Loucy (cell line): ENCODE data around the gene GJA3.

ENCODE experiments used
- H2AFZ ChIP-seq: fragments of 200-600 bp; sonication (generic); 2 replicates; pipeline ENCODE4 v1.6.0; 2016; ENCODE audit warnings: antibody characterized with exemption, mild to moderate bottlenecking, low read length, moderate library complexity
- H3F3A ChIP-seq: fragments of 200-600 bp; 2 replicates; pipeline ENCODE4 v1.6.0; 2016; ENCODE audit warnings: antibody characterized with exemption, low read depth, mild to moderate bottlenecking
- H3K27me3 ChIP-seq: fragments of 200-600 bp; sonication (generic); 2 replicates; pipeline ENCODE4 v1.6.1; 2014; ENCODE audit warnings: low read length, mild to moderate bottlenecking; ENCODE audit not compliant: insufficient read depth, poor library complexity, severe bottlenecking
- H3K36me3 ChIP-seq: fragments of 200-600 bp; sonication (generic); 2 replicates; pipeline ENCODE4 v1.6.1; 2016; ENCODE audit warnings: low read length; ENCODE audit not compliant: insufficient read depth
- H3K4me1 ChIP-seq: fragments of 200-600 bp; sonication (generic); 2 replicates; pipeline ENCODE4 v1.5.1; 2014; ENCODE audit warnings: low read length, mild to moderate bottlenecking; ENCODE audit not compliant: insufficient read depth, poor library complexity, severe bottlenecking
- H3K4me2 ChIP-seq: fragments of 200-600 bp; sonication (generic); 2 replicates; pipeline ENCODE4 v1.6.0; 2014; ENCODE audit warnings: antibody characterized with exemption, low read length, low read depth, mild to moderate bottlenecking; ENCODE audit not compliant: poor library complexity, severe bottlenecking
- H3K4me3 ChIP-seq: fragments of 200-600 bp; sonication (generic); 2 replicates; pipeline ENCODE4 v1.5.1; 2014; ENCODE audit warnings: low read length, mild to moderate bottlenecking, mixed read lengths; ENCODE audit not compliant: poor library complexity, severe bottlenecking
- H3K79me2 ChIP-seq: fragments of 200-600 bp; sonication (generic); 2 replicates; pipeline ENCODE4 v1.6.1; 2014; ENCODE audit warnings: low read length; ENCODE audit not compliant: insufficient read depth
- H3K9ac ChIP-seq: fragments of 200-600 bp; sonication (generic); 2 replicates; pipeline ENCODE4 v1.6.0; 2014; ENCODE audit warnings: mild to moderate bottlenecking, low read depth, low read length, moderate library complexity; ENCODE audit not compliant: poor library complexity, severe bottlenecking
- H3K9me2 ChIP-seq: fragments of 200-600 bp; sonication (generic); replicated peaks from 2 replicates; pipeline ENCODE4 v1.6.1; 2016; ENCODE audit warnings: low read depth, low read length, mixed read lengths
- H3K9me3 ChIP-seq: fragments of 200-600 bp; sonication (generic); 2 replicates; pipeline ENCODE4 v1.6.1; 2014; ENCODE audit warnings: mild to moderate bottlenecking, antibody characterized with exemption, low read length, low read depth; ENCODE audit not compliant: insufficient read depth
- H4K20me1 ChIP-seq: fragments of 200-600 bp; sonication (generic); 2 replicates; pipeline ENCODE4 v1.6.0; 2014; ENCODE audit warnings: antibody characterized with exemption, low read length, mild to moderate bottlenecking; ENCODE audit not compliant: insufficient read depth, poor library complexity, severe bottlenecking
- CTCF ChIP-seq: fragments of 200-600 bp; sonication (generic); conservative IDR thresholded peaks from 2 replicates; pipeline ENCODE4 v1.5.1; 2014; ENCODE audit warnings: mild to moderate bottlenecking, antibody characterized with exemption, low read length
- EZH2phosphoT487 ChIP-seq: fragments of 200-600 bp; IDR thresholded peaks from 2 replicates; pipeline ENCODE4 v1.6.1; 2018; ENCODE audit warnings: antibody characterized with exemption, mild to moderate bottlenecking, moderate library complexity, borderline replicate concordance

Gene GJA3

GRCh38 chr13:20173116-20173746 is 12.4 kb upstream of the GJA3 start:
- H3K36me3 ChIP-seq: no peaks in the 10 kb centered on the region
- H3K4me2 ChIP-seq: no peak overlapping the region
- no peaks in the 10 kb centered on the region for H3K9me3 ChIP-seq
- no peak overlapping the region for H2AFZ ChIP-seq
- H4K20me1 ChIP-seq: no peaks in the 10 kb centered on the region
- no peaks in the 10 kb centered on the region for H3K4me1 ChIP-seq
- no peaks in the 10 kb centered on the region for H3K9me2 ChIP-seq
- no peaks in the 10 kb centered on the region for H3K79me2 ChIP-seq
- H3K27me3 ChIP-seq: no peaks in the 10 kb centered on the region
- no peaks in the 10 kb centered on the region for H3F3A ChIP-seq
- H3K9ac ChIP-seq: no peak overlapping the region
- TF ChIP-seq CTCF (no peak), EZH2phosphoT487 (no peak)
- H3K4me3 ChIP-seq: no peak overlapping the region

- Histone ChIP-seq H3K4me1 (no peaks in the 10 kb centered on the region), H3K36me3 (no peaks in the 10 kb centered on the region), H3K79me2 (no peaks in the 10 kb centered on the region), H3K9me3 (no peaks in the 10 kb centered on the region), H3K27me3 (no peaks in the 10 kb centered on the region), H4K20me1 (no peaks in the 10 kb centered on the region), H2AFZ (no peak overlapping the region), H3K9me2 (no peaks in the 10 kb centered on the region), H3K4me2 (no peak overlapping the region), H3F3A (no peaks in the 10 kb centered on the region), H3K9ac (no peak overlapping the region), H3K4me3 (no peak overlapping the region)
- TF ChIP-seq EZH2phosphoT487 (no peak), CTCF (no peak)
Measured at GRCh38 chr13:20171364-20171763, 10.5 kb upstream of the GJA3 start.

- Histone ChIP-seq H3K9me3 (no peaks in the 10 kb centered on the region), H3K4me2 (no peak overlapping the region), H3K4me3 (no peak overlapping the region), H3K9me2 (no peaks in the 10 kb centered on the region), H3F3A (no peaks in the 10 kb centered on the region), H2AFZ (no peak overlapping the region), H3K4me1 (no peaks in the 10 kb centered on the region), H3K79me2 (no peaks in the 10 kb centered on the region), H3K36me3 (no peaks in the 10 kb centered on the region), H3K27me3 (no peaks in the 10 kb centered on the region), H3K9ac (no peak overlapping the region), H4K20me1 (no peaks in the 10 kb centered on the region)
- TF ChIP-seq CTCF (no peak), EZH2phosphoT487 (no peak)
Measured at GRCh38 chr13:20170921-20171320, 10.1 kb upstream of the GJA3 start.
